ENCODE measurements around the gene UQCR10. TPM values are rescaled to one million over a fixed set of nuclear protein-coding genes. Genes with fewer than 3 reads are reported as not detected.

Gene UQCR10
- total and polyA plus RNA-seq, 9 of the 15 experiments (the other 6 are each of a cell fraction or from before 2014, with no cell fraction given) = 128 to 903 (median 163) TPM

GRCh38 chr22:29744902-29745301 lies 22.3 kb upstream of the UQCR10 start:
- no peaks in the 10 kb centered on the region for H3K9me3 ChIP-seq (replicated peaks; ENCODE audit: control insufficient read depth, insufficient read depth, low read depth, low read length)
- no peaks in the 10 kb centered on the region for H3K27me3 ChIP-seq (ENCODE audit: control insufficient read depth in 2 of 2, insufficient read depth in 2 of 2, low read length in 2 of 2)
- H3K36me3 ChIP-seq (ENCODE audit: control insufficient read depth, insufficient read depth, low read length) = no peaks in the 10 kb centered on the region
- no peak overlapping the region for H3K4me2 ChIP-seq (ENCODE audit: insufficient read depth, low read length)
- 50% methylated on average over 8 of the region's 8 CpGs for WGBS (ENCODE audit: insufficient coverage, low coverage, missing lambda C conversion rate)
- no peaks in the 10 kb centered on the region for H3K79me2 ChIP-seq (ENCODE audit: control insufficient read depth, insufficient read depth, low read length)
- CTCF ChIA-PET (ENCODE audit: low intra/inter-chr PET ratio) = no interaction called here
- peaks cover 0 to 11% of the 10 kb centered on the region in 2 experiments; a peak in 2 of 5 replicates for H3K4me1 ChIP-seq (replicated peaks in 1 of 2; ENCODE audit: control insufficient read depth in 2 of 2, insufficient read depth in 2 of 2, low read length in 2 of 2)
- ATAC-seq (no peak), FAIRE-seq (no peak), DNase-seq (ENCODE audit: extremely low read depth in 1 of 4, low spot score in 3 of 4) (no peak)
- H4K20me1 ChIP-seq (replicated peaks; ENCODE audit: control insufficient read depth, insufficient read depth, low read length) = no peaks in the 10 kb centered on the region
- POLR2A ChIA-PET = interaction anchor here (0.5 to 1.0 kb wide), 3 partner anchors 11 to 263 kb away, joined by 3 to 4 read pairs (median 3); no protein-coding TSS in a partner anchor
- no peak overlapping the region for H2AFZ ChIP-seq (ENCODE audit: low read depth, low read length)
- H3K9ac ChIP-seq (ENCODE audit: insufficient read depth in 1 of 2, low read depth in 2 of 2, low read length in 2 of 2) = no peak overlapping the region
- TF ChIP-seq TAF9B (IDR thresholded peaks at IDR 0.05; ENCODE audit: partially characterized antibody) (no peak), ZNF518B (CRISPR knock-in tag; IDR thresholded peaks at IDR 0.05) (no peak), DMBX1 (CRISPR knock-in tag; IDR thresholded peaks at IDR 0.05; ENCODE audit: borderline replicate concordance) (no peak), PRMT5 (CRISPR knock-in tag; IDR thresholded peaks at IDR 0.05) (no peak), ZHX1 (conservative IDR thresholded peaks at IDR 0.05; ENCODE audit: low read length) (no peak)
- no peaks in the 10 kb centered on the region for H3K9me1 ChIP-seq (ENCODE audit: control insufficient read depth, insufficient read depth, low read length)
- BruUV-seq (replicated peaks) = no TSS peak
- no peak overlapping the region for H3K27ac ChIP-seq (ENCODE audit: extremely low read depth, low read depth, low read length)
- no peak overlapping the region for H3K4me3 ChIP-seq
- intact Hi-C loops (cut with micrococcal nuclease) (no loop called here), in situ Hi-C loops (cut with MboI) (no loop called here)
